GM20431 (cell line): ENCODE results near the gene TMEM141.
"Not testable (repeated sequence)": the region's sequence is repeated elsewhere in the genome, so short reads cannot be mapped to it uniquely, and the experiment has no call there.

Experiments used
- in situ Hi-C: fragments of 300-500 bp; cut with MseI, MboI; formaldehyde crosslinking; loops from one replicate; pipeline ENCODE4 v1.15.0; 2020; ENCODE audit warnings: low sequenced_read_pairs; ENCODE audit not compliant: unreplicated experiment

TMEM141 gene

GRCh38 chr9:136791516-136792276 is 552 bp downstream of the TMEM141 start:
- in situ Hi-C loops: no loop called here

GRCh38 chr9:136792321-136793085 is 1.4 kb downstream of the TMEM141 start:
- in situ Hi-C loops: no loop called here

- in situ Hi-C loops: no loop called here
Observed at GRCh38 chr9:136793086-136793946, 2.2 kb downstream of the TMEM141 start.

GRCh38 chr9:136794281-136794999 is 3.3 kb downstream of the TMEM141 start:
- in situ Hi-C loops: no loop called here

GRCh38 chr9:136795000-136795348 is 3.8 kb downstream of the TMEM141 start:
- in situ Hi-C loops: no loop called here

- in situ Hi-C loops: no loop called here
Observed at GRCh38 chr9:136796238-136796774, 5.2 kb downstream of the TMEM141 start, which contains the start of gene CCDC183. Gene CCDC183 (plus strand): TSS chr9:136796338. CDS start chr9:136796398, 60 bp downstream.

GRCh38 chr9:136796775-136797347 is 5.7 kb downstream of the TMEM141 start:
- in situ Hi-C loops: not testable (repeated sequence)

- in situ Hi-C loops: no loop called here
Observed at GRCh38 chr9:136798708-136799078, 7.5 kb downstream of the TMEM141 start.

- in situ Hi-C loops: no loop called here
Observed at GRCh38 chr9:136799079-136799853, 8.1 kb downstream of the TMEM141 start.

GRCh38 chr9:136799854-136800657 is 8.9 kb downstream of the TMEM141 start:
- in situ Hi-C loops: no loop called here

GRCh38 chr9:136802321-136802720 is 11.2 kb downstream of the TMEM141 start:
- in situ Hi-C loops: no loop called here

- in situ Hi-C loops: not testable (repeated sequence)
Observed at GRCh38 chr9:136803009-136803550, 11.9 kb downstream of the TMEM141 start.

GRCh38 chr9:136803551-136804508 is 12.7 kb downstream of the TMEM141 start:
- in situ Hi-C loops: no loop called here

- in situ Hi-C loops: no loop called here
Observed at GRCh38 chr9:136804509-136805206, 13.5 kb downstream of the TMEM141 start.

- in situ Hi-C loops: no loop called here
Observed at GRCh38 chr9:136805207-136805740, 14.1 kb downstream of the TMEM141 start.

- in situ Hi-C loops: no loop called here
Observed at GRCh38 chr9:136806067-136806466, 14.9 kb downstream of the TMEM141 start.
